A673 (cell line): Measurements from ENCODE around the gene RAVER2. TPM values are rescaled to one million over a fixed set of nuclear protein-coding genes. Genes with fewer than 3 reads are reported as not detected.

ENCODE experiments used
- BruUV-seq: library from RNA; stranded (reverse); fragments of 400-500 nt; replicated peaks from 2 replicates; lab custom pipeline; 2021; lab: Mats Ljungman, UMichigan
- CTCF ChIA-PET: fragments of 300-600 bp; sonication (Branson Sonifier 250); formaldehyde crosslinking; loops from one replicate; lab custom pipeline; 2022; ENCODE audit warnings: antibody characterized with exemption; lab: Charles Lee
- POLR2A ChIA-PET: fragments of 300-600 bp; sonication (Branson Sonifier 250); formaldehyde crosslinking; loops from one replicate; lab custom pipeline; 2022; ENCODE audit warnings: antibody characterized with exemption; ENCODE audit not compliant: low non-redundant PET; lab: Charles Lee
- DNase-seq: peaks from one replicate; pipeline ENCODE4 v3.0.0-alpha.2; 2015; ENCODE audit warnings: low spot score
- H3K27ac ChIP-seq: fragments of 200-600 bp; sonication (generic); 2 replicates; pipeline ENCODE4 v1.5.1; 2016; ENCODE audit warnings: mixed run types, low read depth, mild to moderate bottlenecking, mixed read lengths, antibody characterized with exemption, low read length; ENCODE audit not compliant: poor library complexity, severe bottlenecking
- H3K27me3 ChIP-seq: fragments of 200-600 bp; sonication (generic); replicated peaks from 2 replicates; pipeline ENCODE4 v1.6.1; 2017; ENCODE audit warnings: mixed run types, low read depth, mild to moderate bottlenecking, mixed read lengths, antibody characterized with exemption, low read length; ENCODE audit not compliant: insufficient read depth, poor library complexity
- H3K36me3 ChIP-seq: fragments of 200-600 bp; sonication (generic); 2 replicates; pipeline ENCODE4 v1.6.1; 2016; ENCODE audit warnings: mixed run types, mild to moderate bottlenecking, mixed read lengths, antibody characterized with exemption, low read length; ENCODE audit not compliant: insufficient read depth, poor library complexity, severe bottlenecking
- H3K4me1 ChIP-seq: fragments of 200-600 bp; sonication (generic); 2 replicates; pipeline ENCODE4 v1.6.1; 2017; ENCODE audit warnings: mixed run types, mild to moderate bottlenecking, mixed read lengths, antibody characterized with exemption, low read length; ENCODE audit not compliant: insufficient read depth, poor library complexity, severe bottlenecking
- H3K4me3 ChIP-seq: fragments of 200-600 bp; sonication (generic); 2 replicates; pipeline ENCODE4 v1.5.1; 2016; ENCODE audit warnings: low read depth, mixed run types, mild to moderate bottlenecking, mixed read lengths, low read length; ENCODE audit not compliant: poor library complexity, severe bottlenecking
- H3K9me3 ChIP-seq: fragments of 200-600 bp; sonication (generic); 2 replicates; pipeline ENCODE4 v1.6.1; 2016; ENCODE audit warnings: mixed run types, low read depth, mild to moderate bottlenecking, mixed read lengths, antibody characterized with exemption, low read length; ENCODE audit not compliant: poor library complexity, severe bottlenecking
- CTCF ChIP-seq: fragments of 300-800, 200-600 bp; sonication (generic); conservative IDR thresholded peaks from 2 replicates; pipeline ENCODE4 v1.5.1; 2017; ENCODE audit warnings: low read depth, mild to moderate bottlenecking, antibody characterized with exemption, low read length, moderate library complexity, mixed read lengths
- EZH2 ChIP-seq: fragments of 200-600 bp; sonication (generic); IDR thresholded peaks from 2 replicates; pipeline ENCODE4 v1.6.1; 2017; ENCODE audit warnings: borderline replicate concordance, low read depth, mild to moderate bottlenecking, mixed read lengths, antibody characterized with exemption, low read length; ENCODE audit not compliant: poor library complexity, severe bottlenecking
- intact Hi-C: fragments of 100-400 bp; cut with micrococcal nuclease; formaldehyde crosslinking; loops from one replicate; pipeline ENCODE4 v1.10.0; 2022; ENCODE audit not compliant: unreplicated experiment
- total RNA-seq: library from RNA; stranded (reverse); gene quantifications from 2 replicates; pipeline ENCODE4 v1.2.3, GENCODE V29; 2021

RAVER2 gene
- total RNA-seq, 1 experiment from 2014 or later = 34.1 TPM

- Histone ChIP-seq H3K36me3 (peaks cover 94% of the 10 kb centered on the region), H3K27me3 (no peaks in the 10 kb centered on the region), H3K4me1 (peaks cover 2% of the 10 kb centered on the region), H3K9me3 (no peaks in the 10 kb centered on the region), H3K27ac (no peak overlapping the region), H3K4me3 (no peak overlapping the region)
- BruUV-seq = no TSS peak
- no peak for DNase-seq
- intact Hi-C loops = no loop called here
- TF ChIP-seq EZH2 (no peak), CTCF (no peak)
- ChIA-PET POLR2A (interaction anchor here (0.6 kb wide), 1 partner anchor 1926 kb away, joined by 4 read pairs; no protein-coding TSS in a partner anchor), CTCF (no interaction called here)
These were observed 95.0 kb downstream of the RAVER2 start for GRCh38 chr1:64839732-64840405.

- peaks cover 95% of the 10 kb centered on the region for H3K36me3 ChIP-seq
- no peak for TF ChIP-seq EZH2
- no peak for TF ChIP-seq CTCF
- DNase-seq = no peak
- ChIA-PET CTCF (no interaction called here), POLR2A (no interaction called here)
- intact Hi-C loops = no loop called here
- H3K27me3 ChIP-seq = no peaks in the 10 kb centered on the region
- BruUV-seq = no TSS peak
- H3K9me3 ChIP-seq = no peaks in the 10 kb centered on the region
- H3K4me3 ChIP-seq = no peak overlapping the region
- H3K27ac ChIP-seq = no peak overlapping the region
- H3K4me1 ChIP-seq = no peaks in the 10 kb centered on the region
These were observed 96.6 kb downstream of the RAVER2 start for GRCh38 chr1:64841330-64842065.

GRCh38 chr1:64842224-64842623, 97.3 kb downstream of the RAVER2 start:
- intact Hi-C loops = no loop called here
- H3K27ac ChIP-seq = no peak overlapping the region
- H3K9me3 ChIP-seq = no peaks in the 10 kb centered on the region
- TF ChIP-seq EZH2 (no peak), CTCF (no peak)
- no peaks in the 10 kb centered on the region for H3K27me3 ChIP-seq
- DNase-seq = no peak
- peaks cover 95% of the 10 kb centered on the region for H3K36me3 ChIP-seq
- BruUV-seq = no TSS peak
- no peak overlapping the region for H3K4me3 ChIP-seq
- H3K4me1 ChIP-seq = no peaks in the 10 kb centered on the region
- ChIA-PET POLR2A (no interaction called here), CTCF (no interaction called here)
